Epidermal melanocyte (primary cell): ENCODE measurements around the gene BGN.

Experiments used
- DNase-seq: peaks from one replicate; pipeline ENCODE4 v3.0.0; 2011; ENCODE audit warnings: low spot score; ENCODE audit not compliant: insufficient read length

The BGN gene

DNA sequence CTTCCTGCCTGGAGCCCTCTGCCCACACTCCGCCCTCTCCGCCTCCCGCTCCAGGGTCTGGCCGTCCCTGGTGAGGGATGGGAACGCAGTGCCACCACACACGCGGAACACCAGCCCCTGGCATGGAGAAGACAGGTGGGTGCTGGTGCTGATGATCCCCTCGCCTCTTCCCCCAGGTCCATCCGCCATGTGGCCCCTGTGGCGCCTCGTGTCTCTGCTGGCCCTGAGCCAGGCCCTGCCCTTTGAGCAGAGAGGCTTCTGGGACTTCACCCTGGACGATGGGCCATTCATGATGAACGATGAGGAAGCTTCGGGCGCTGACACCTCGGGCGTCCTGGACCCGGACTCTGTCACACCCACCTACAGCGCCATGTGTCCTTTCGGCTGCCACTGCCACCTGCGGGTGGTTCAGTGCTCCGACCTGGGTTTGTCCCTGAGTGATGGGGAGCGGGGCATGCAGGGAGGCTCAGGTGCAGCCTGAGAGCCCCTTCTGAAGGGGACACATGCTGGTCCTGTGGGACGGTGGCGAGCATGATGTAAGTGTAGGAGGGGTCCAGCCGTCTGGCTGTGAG is 9.8 kb downstream of the BGN start:
- DNase-seq: no peak

- no peak for DNase-seq
Observed at GRCh38 chrX:153505361-153505760, 10.6 kb downstream of the BGN start.

- DNase-seq: peak; percentile 91
Observed at GRCh38 chrX:153507484-153508178, 12.9 kb downstream of the BGN start.

DNA sequence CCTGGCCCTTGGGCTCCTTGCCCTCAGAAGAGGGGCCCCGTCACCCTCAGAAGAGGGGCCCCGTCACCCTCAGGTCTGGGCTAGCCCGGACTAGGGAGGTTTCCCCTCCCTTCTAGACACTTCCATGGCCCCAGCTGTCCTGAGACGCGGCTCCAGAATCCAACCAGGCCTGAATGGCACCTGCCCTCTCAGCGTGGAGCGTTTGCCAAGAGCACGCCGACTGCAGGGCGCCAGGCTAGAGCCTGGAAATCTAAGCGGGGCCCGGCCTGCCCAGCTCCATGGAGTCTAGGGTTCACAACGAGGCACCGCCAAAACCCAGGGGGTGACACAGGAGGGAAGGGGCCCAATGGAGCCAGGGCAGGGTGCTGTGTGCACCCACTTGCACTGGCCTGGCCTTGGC is 14.8 kb downstream of the BGN start:
- DNase-seq: no peak

DNA sequence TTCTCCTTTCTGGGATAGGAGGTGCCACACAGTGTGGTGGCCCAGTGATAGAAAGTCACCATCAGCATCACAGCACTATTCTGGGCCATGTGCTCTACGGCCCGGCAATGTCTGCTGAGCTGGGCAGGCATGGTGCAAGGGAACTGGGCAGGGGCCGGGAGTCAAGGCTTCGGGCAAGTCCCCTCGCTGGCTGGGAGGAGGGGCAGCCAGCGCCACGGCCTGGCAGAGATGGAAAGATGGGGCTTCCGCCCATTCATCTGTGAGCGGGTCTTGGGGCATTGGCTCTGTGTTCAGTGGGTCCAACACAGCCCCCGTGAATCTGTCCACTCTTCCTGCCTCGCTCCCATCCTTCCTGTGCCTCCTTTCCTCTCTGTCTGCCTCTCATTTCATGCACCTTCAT is 15.6 kb downstream of the BGN start:
- no peak for DNase-seq

DNA sequence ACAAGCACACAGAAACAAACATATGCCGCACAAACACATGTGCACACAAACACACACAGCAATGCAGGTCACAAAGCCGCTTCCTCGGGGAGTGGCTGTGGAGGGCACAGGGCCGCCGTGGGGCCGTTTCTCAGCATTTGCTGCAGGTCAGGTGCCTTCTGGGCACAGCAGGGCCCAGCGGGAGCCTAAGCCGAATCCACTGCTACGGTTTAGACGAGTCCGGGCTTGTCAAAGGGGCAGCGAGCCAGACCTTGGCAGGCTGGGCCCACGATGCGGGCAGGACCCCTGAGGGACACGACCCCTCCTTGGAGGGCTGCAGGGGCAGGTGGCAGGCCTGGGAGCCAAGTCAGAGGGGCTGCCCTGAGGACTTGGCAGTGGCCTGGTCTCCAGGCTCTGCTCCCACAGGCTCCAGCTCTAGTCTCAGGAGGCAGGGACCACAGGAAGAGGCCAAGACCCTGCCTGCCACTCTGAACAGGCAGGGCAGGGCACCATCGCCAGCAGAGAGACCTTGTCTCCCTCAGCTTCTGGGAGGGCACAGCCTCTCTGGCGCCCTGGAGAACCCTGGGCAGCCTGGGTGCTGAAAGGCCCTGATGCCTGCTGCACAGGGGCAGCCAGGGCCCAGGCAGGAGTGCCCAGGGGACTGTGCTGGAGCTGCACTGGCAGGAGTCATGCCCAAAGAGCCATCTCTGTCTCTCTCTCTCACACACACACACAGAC is 17.2 kb downstream of the BGN start:
- no peak for DNase-seq

GRCh38 chrX:153512501-153512893 is 17.7 kb downstream of the BGN start:
- DNase-seq: no peak

- no peak for DNase-seq
Observed at GRCh38 chrX:153513265-153513664, 18.5 kb downstream of the BGN start.

GRCh38 chrX:153514259-153514658 is 19.5 kb downstream of the BGN start:
- DNase-seq: no peak

DNA sequence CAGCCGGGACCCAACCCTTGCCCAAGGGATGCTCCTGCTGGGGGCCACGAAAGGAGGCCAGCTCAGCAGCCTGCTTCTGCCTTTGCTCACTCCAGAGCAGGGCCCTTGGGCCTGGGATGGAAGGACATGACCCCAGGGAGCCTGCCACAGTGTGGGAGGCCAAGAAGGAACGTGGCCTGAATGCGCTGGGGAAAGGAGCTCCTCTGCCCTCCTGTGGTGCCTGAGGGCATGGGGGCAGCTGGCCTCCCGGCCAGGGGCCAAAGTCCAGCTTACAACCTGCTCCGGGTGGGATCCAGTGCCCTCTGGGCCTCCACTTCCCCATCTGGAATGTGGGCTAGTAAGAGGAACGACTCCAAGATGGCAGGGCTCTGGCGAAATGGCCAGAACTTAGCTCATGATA is 20.7 kb downstream of the BGN start:
- DNase-seq: no peak

GRCh38 chrX:153516073-153516472 is 21.3 kb downstream of the BGN start:
- DNase-seq: no peak

DNA sequence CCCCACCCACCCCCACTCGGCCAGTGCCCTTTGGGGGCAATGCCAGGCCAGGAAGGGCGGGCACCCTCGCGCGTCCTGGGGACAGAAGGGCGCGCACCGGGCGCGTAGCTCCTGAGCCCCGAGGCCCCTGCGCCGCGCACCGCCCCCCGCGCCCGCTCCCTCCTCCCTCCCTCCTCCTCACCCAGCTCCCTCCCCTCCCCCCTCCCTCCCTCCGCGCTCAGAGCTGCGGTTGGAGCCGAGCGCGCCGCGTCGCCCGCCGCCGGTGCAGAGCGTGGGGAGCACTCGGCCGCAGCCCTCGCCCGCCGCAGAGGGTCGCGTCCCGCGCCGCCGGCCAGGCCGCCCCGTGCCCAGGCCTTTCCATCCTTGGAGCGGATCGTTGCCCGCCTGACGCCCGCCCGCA is 22.6 kb downstream of the BGN start, which contains the start of gene ATP2B3:
ATP2B3 (plus strand) TSS at position 220 of the 400 bp plus-strand sequence. CDS start 18,606 bp downstream, outside the sequence.
- DNase-seq: no peak

DNA sequence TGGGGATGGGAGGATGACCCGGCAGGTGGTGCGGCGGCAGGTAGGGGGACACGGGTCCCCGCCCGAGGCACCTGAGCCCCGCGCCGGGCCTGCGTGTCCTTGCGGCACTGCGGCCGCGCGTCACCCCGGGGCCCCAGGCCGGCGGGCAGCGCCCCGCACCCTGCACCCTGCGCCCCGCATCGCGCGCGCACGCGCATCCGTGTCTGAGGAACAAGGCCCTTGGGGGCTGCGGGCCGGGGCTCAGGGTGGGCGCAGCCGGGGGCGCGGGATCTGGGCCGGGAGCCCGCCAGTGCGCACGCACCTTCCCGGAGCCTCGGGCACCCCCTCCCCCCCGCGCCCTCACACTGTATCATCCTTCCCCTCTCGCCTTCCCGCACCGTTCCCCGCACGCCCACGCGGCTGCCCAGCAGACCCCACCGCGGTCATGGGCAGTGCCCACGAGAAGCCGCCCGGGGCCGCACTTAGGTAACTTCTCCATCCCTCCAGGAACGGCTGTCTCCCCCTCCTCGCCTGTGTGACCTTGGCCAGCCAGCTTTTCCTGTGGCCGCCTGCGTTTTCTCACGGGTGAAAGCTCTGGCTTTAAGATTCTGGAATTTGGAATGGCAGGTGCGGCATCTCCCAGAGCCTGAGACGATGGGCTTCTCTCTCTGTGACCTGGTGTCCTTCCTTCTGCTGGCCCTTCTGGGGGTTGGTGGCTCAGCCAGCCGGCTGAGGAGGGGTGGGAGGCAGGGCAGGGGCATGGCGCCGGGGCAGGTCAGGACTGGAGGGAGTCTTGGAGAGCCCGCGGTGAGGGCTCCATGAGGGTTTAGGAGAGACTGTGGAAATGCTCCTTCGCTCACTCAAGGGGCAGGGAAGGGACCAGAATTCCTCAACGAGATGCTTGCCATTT is 23.4 kb downstream of the BGN start:
- no peak for DNase-seq

- no peak for DNase-seq
Observed at GRCh38 chrX:153519569-153520286, 24.9 kb downstream of the BGN start.

DNA sequence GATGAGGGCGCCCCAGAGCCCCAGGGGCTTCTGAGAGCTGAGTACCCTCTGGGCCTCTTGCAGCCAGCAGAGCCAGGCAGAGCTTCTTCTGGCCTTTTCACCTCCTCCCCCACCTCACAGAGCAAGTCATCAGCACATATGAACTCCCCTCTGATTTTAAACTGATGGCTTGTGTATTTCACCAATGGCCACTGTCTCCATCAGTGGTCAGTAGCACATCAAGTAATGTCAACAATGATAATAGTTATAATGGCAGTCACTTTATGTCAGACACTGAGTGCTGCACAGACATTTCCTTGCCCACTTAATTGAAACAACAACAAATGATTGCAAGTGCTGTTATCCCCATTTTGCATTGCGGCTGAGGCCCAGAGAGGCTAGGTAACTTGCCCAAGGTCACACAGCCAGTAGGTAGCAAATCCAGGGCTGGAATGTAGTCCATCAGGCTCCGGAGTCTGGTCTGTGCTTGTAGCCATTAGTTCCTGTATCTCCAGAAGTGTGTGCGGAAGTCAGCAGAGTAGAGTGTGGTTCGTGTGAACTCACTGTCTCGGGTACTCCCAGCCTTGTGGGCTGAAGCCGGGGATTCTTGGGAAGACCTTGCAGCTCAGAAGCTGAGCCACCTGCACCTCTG is 25.6 kb downstream of the BGN start:
- no peak for DNase-seq

DNA sequence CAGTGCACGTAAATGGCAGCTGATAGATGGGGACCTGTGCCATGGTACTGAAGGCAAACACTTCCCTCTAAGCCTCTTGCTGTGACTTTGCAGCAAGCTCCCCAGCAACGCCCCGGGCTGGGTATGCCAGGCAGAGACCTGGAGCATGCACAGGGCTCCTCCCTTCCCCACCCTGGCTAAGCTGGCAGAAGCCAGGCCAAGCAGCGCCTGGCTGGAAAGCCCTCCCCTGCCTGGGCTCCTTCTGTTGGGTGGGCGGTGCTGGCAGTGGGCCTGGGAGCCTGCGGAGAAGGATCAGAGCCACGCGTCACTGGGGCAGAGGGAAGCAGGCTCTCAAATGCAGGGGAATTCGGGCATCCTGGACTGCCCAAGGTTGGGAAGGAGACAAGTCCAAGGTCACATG is 26.3 kb downstream of the BGN start:
- DNase-seq: no peak

- no peak for DNase-seq
Observed at GRCh38 chrX:153522259-153522658, 27.5 kb downstream of the BGN start.

- no peak for DNase-seq
Observed at GRCh38 chrX:153523269-153523668, 28.5 kb downstream of the BGN start.

DNA sequence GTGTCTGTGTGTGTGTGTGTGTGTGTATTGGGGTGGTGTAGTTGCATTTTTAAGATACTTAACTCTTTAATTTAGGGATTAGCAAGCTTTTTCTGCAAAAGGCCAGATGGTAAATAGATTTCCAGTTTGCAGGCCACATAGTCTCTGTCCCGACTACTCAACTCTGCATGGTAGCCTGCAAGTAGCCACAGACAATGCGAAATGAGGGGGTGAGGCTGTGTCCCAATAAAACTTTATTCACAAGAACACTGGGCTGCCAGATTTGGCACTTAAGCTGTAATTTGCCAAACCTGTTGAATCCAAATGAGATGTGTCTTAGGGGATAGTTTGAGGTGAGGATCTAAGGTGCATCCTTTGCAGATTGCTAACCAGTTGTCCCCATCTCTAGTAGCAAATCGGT is 29.5 kb downstream of the BGN start:
- no peak for DNase-seq

DNA sequence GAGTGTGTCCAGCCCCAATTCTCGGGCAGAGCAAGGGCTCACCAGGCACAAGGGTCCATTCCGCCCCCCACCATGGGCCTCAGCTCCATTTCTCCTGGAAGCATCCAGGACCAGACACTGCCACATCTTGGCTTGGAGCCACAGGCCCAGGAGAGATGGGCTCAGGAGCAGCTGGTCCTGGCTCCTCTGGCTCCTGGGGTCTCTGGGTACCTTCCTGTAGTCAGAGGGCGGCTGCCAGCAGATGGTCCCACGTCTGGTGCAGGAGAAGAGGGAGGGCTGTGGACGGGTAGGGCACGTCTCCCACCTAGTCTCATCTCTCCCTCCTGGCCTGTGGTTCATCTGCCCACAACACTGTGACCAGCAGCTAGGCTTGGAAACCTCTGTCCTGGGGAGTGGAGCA is 30.7 kb downstream of the BGN start:
- no peak for DNase-seq

DNA sequence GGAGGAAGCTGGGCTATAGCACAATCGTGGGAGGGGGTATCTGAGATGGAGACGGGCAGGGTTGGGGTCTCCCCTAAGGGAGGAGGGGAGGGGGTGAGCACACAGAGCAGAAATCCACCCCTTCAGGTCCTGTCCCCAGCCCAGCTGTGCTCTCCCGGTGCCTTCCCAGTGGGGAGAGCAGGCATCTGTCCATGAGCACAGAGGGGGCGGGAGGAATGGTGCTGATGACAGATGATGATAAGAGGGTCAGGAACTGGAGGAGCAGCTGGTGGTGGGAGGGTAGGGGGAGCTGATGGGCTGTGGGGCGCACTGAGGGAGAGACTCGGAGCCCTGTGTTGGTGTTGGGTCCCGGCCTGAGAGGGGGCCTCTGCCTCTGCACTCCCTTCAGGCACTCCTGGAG is 31.3 kb downstream of the BGN start:
- DNase-seq: no peak
